ENCODE measurements around the gene POLR3K. TPM values are rescaled to one million over a fixed set of nuclear protein-coding genes. Genes with fewer than 3 reads are reported as not detected.

POLR3K gene
- total RNA-seq, 1 experiment from 2014 or later = 40.1 TPM

DNA sequence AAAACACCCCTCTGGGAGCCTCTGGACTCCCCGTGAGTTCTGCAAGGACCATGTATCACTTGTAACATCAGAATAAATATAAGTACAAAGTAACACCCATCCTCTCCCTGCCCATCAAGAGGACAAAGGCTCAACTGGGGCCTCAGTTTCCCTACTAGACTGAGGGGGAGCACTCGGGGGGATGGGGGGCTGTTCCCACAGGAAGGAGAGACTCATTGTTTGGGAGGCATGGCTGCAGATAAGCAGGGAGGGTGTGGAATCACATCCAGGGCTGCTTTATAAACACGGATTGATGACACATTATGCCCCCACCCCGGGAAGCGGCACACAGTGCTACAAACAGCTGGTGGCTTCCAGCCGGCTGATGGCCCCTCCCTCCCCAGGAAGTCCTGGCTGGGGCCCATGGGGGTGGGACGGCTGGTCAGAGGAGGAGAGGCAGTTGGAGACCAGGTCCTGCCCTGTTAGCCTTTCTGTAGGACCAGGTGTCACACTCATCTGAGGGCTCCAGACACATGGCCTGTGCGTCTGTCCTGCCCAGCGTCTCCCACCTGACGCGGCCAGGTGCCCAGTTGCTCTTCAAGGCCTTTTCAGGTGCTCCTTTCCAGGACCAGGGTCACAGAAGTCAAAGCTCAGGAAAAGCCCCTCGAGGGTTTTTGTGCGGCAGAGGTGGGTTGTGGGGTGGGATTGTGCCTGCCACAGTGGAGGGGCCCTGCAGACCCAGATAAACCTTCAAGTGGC, 23.3 kb upstream of the POLR3K start:
- TF ChIP-seq SOX15 (CRISPR knock-in tag; IDR thresholded peaks at IDR 0.05) (no peak), SMAD4 (CRISPR knock-in tag; IDR thresholded peaks at IDR 0.05) (no peak), ATF1 (CRISPR knock-in tag; IDR thresholded peaks at IDR 0.05) (no peak), ESRRA (CRISPR knock-in tag; IDR thresholded peaks at IDR 0.05; ENCODE audit: borderline replicate concordance) (no peak), JAZF1 (CRISPR knock-in tag; IDR thresholded peaks at IDR 0.05) (no peak), OVOL2 (CRISPR knock-in tag; IDR thresholded peaks at IDR 0.05; ENCODE audit: borderline replicate concordance) (no peak), NR2C2 (CRISPR knock-in tag; IDR thresholded peaks at IDR 0.05) (no peak)
- TF ChIP-seq, protein P1, sequence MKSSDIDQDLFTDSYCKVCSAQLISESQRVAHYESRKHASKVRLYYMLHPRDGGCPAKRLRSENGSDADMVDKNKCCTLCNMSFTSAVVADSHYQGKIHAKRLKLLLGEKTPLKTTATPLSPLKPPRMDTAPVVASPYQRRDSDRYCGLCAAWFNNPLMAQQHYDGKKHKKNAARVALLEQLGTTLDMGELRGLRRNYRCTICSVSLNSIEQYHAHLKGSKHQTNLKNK (CRISPR knock-in tag; IDR thresholded peaks at IDR 0.05) = no peak
- TF ChIP-seq, protein P2, sequence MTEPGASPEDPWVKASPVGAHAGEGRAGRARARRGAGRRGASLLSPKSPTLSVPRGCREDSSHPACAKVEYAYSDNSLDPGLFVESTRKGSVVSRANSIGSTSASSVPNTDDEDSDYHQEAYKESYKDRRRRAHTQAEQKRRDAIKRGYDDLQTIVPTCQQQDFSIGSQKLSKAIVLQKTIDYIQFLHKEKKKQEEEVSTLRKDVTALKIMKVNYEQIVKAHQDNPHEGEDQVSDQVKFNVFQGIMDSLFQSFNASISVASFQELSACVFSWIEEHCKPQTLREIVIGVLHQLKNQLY (CRISPR knock-in tag; IDR thresholded peaks at IDR 0.05) = no peak
- TF ChIP-seq, protein P3, sequence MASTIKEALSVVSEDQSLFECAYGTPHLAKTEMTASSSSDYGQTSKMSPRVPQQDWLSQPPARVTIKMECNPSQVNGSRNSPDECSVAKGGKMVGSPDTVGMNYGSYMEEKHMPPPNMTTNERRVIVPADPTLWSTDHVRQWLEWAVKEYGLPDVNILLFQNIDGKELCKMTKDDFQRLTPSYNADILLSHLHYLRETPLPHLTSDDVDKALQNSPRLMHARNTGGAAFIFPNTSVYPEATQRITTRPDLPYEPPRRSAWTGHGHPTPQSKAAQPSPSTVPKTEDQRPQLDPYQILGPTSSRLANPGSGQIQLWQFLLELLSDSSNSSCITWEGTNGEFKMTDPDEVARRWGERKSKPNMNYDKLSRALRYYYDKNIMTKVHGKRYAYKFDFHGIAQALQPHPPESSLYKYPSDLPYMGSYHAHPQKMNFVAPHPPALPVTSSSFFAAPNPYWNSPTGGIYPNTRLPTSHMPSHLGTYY (CRISPR knock-in tag; IDR thresholded peaks at IDR 0.05) = no peak
- TF ChIP-seq, protein P4, sequence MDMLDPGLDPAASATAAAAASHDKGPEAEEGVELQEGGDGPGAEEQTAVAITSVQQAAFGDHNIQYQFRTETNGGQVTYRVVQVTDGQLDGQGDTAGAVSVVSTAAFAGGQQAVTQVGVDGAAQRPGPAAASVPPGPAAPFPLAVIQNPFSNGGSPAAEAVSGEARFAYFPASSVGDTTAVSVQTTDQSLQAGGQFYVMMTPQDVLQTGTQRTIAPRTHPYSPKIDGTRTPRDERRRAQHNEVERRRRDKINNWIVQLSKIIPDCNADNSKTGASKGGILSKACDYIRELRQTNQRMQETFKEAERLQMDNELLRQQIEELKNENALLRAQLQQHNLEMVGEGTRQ (CRISPR knock-in tag; IDR thresholded peaks at IDR 0.05) = no peak
- TF ChIP-seq, protein P5, sequence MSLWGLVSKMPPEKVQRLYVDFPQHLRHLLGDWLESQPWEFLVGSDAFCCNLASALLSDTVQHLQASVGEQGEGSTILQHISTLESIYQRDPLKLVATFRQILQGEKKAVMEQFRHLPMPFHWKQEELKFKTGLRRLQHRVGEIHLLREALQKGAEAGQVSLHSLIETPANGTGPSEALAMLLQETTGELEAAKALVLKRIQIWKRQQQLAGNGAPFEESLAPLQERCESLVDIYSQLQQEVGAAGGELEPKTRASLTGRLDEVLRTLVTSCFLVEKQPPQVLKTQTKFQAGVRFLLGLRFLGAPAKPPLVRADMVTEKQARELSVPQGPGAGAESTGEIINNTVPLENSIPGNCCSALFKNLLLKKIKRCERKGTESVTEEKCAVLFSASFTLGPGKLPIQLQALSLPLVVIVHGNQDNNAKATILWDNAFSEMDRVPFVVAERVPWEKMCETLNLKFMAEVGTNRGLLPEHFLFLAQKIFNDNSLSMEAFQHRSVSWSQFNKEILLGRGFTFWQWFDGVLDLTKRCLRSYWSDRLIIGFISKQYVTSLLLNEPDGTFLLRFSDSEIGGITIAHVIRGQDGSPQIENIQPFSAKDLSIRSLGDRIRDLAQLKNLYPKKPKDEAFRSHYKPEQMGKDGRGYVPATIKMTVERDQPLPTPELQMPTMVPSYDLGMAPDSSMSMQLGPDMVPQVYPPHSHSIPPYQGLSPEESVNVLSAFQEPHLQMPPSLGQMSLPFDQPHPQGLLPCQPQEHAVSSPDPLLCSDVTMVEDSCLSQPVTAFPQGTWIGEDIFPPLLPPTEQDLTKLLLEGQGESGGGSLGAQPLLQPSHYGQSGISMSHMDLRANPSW (CRISPR knock-in tag; conservative IDR thresholded peaks at IDR 0.05; ENCODE audit: low read depth) = no peak
- no peak for DNase-seq (ENCODE audit: low spot score)
- H3K27me3 Mint-ChIP-seq (ENCODE audit: low read depth) = no peaks in the 10 kb centered on the region; the same call in 1 of the 2 replicates
- H3K36me3 Mint-ChIP-seq = 0 out of 2 replicates have a peak, but pooled peaks cover 3% of the 10 kb centered on the region
- ATAC-seq = no peak
- no peak overlapping the region for H3K27ac Mint-ChIP-seq
- no peaks in the 10 kb centered on the region for H3K9me3 Mint-ChIP-seq
- H3K4me1 Mint-ChIP-seq = peaks cover 53% of the 10 kb centered on the region
- POLR2A ChIA-PET = interaction anchor here (1.1 kb wide), 1 partner anchor 24 kb away, joined by 4 read pairs; the partner anchor contains the start of gene POLR3K
- CTCF ChIA-PET = interaction anchor here (1.0 to 16.9 kb wide), 9 partner anchors 9 to 276 kb away, joined by 3 to 493 read pairs (median 7); partner anchors contain the start of genes POLR3K and SNRNP25
- H3K4me3 Mint-ChIP-seq = peak overlapping the region; percentile 60

DNA sequence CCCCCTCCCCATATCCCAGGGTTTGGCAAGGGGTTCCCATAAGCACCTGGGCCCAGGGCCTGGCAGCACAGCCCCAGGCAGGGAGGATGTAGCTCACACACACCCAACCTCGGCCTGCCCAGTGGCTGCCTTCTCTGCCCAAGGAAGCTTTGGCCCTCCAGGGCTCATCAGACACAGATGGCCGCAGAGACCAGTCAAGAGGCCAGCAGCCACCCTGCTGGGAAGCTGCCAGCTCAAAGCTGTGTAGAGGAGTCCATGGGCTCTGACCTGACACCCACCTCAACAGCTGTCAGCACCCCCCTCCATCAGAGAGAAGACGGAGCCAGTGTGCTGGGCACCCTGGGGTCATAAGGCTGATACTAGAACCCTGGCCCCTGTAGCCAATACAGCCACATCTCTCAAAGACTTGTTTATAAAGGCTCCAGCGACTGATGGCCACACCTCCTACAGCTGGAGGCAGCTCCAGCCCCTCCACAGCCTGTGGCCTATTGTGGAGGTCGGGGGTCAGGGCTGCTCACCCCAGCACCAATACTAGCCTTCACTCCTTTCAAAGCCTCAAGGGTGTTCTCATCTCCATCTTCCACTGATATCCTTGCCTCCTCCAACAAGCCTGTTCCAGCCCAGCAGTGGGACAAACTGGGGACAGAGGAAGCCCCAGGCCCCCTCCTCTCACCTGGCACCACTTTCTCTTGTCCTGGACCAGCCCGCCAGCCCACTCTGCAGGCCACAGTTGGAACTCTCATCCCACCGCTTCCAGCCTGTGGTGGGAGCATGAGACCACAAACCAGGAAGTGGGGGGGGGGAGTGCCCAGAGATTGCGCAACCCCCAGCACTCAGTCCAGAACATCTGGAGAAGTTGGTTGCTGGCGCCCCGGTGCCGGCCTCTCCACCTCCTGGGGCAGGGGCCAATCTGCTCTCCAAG, 22.4 kb upstream of the POLR3K start:
- ChIA-PET POLR2A (interaction anchor here (0.9 to 1.1 kb wide), 2 partner anchors 21 to 22 kb away, joined by 4 to 5 read pairs; partner anchors contain the start of genes POLR3K and SNRNP25), CTCF (interaction anchor here (0.9 to 16.9 kb wide), 7 partner anchors 8 to 30 kb away, joined by 3 to 493 read pairs (median 5); partner anchors contain the start of genes POLR3K and SNRNP25)
- ATAC-seq = peak; percentile 3
- Mint-ChIP-seq H3K9me3 (no peaks in the 10 kb centered on the region), H3K4me3 (no peak overlapping the region), H3K4me1 (peaks cover 57% of the 10 kb centered on the region), H3K27me3 (ENCODE audit: low read depth) (no peaks in the 10 kb centered on the region; the same call in 1 of the 2 replicates), H3K36me3 (0 out of 2 replicates have a peak, but pooled peaks cover 3% of the 10 kb centered on the region), H3K27ac (peak overlapping the region; percentile 40; the same call in 1 of the 2 replicates)
- peak; percentile 61 for DNase-seq (ENCODE audit: low spot score)
- TF ChIP-seq GABPB1 (CRISPR knock-in tag; IDR thresholded peaks at IDR 0.05) = no peak
- TF ChIP-seq MYBL2 (CRISPR knock-in tag; IDR thresholded peaks at IDR 0.05) = no peak
- no peak for TF ChIP-seq ZNF671 (CRISPR knock-in tag; IDR thresholded peaks at IDR 0.05)
- TF ChIP-seq, protein P6, sequence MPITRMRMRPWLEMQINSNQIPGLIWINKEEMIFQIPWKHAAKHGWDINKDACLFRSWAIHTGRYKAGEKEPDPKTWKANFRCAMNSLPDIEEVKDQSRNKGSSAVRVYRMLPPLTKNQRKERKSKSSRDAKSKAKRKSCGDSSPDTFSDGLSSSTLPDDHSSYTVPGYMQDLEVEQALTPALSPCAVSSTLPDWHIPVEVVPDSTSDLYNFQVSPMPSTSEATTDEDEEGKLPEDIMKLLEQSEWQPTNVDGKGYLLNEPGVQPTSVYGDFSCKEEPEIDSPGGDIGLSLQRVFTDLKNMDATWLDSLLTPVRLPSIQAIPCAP (CRISPR knock-in tag; IDR thresholded peaks at IDR 0.05) = no peak
- TF ChIP-seq, protein P7, sequence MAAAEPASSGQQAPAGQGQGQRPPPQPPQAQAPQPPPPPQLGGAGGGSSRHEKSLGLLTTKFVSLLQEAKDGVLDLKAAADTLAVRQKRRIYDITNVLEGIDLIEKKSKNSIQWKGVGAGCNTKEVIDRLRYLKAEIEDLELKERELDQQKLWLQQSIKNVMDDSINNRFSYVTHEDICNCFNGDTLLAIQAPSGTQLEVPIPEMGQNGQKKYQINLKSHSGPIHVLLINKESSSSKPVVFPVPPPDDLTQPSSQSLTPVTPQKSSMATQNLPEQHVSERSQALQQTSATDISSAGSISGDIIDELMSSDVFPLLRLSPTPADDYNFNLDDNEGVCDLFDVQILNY (CRISPR knock-in tag; IDR thresholded peaks at IDR 0.05) = no peak
- TF ChIP-seq, protein P8, sequence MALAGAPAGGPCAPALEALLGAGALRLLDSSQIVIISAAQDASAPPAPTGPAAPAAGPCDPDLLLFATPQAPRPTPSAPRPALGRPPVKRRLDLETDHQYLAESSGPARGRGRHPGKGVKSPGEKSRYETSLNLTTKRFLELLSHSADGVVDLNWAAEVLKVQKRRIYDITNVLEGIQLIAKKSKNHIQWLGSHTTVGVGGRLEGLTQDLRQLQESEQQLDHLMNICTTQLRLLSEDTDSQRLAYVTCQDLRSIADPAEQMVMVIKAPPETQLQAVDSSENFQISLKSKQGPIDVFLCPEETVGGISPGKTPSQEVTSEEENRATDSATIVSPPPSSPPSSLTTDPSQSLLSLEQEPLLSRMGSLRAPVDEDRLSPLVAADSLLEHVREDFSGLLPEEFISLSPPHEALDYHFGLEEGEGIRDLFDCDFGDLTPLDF (CRISPR knock-in tag; IDR thresholded peaks at IDR 0.05) = no peak
- no peak for TF ChIP-seq PRRX2 (CRISPR knock-in tag; IDR thresholded peaks at IDR 0.05)
- TF ChIP-seq, protein P9, sequence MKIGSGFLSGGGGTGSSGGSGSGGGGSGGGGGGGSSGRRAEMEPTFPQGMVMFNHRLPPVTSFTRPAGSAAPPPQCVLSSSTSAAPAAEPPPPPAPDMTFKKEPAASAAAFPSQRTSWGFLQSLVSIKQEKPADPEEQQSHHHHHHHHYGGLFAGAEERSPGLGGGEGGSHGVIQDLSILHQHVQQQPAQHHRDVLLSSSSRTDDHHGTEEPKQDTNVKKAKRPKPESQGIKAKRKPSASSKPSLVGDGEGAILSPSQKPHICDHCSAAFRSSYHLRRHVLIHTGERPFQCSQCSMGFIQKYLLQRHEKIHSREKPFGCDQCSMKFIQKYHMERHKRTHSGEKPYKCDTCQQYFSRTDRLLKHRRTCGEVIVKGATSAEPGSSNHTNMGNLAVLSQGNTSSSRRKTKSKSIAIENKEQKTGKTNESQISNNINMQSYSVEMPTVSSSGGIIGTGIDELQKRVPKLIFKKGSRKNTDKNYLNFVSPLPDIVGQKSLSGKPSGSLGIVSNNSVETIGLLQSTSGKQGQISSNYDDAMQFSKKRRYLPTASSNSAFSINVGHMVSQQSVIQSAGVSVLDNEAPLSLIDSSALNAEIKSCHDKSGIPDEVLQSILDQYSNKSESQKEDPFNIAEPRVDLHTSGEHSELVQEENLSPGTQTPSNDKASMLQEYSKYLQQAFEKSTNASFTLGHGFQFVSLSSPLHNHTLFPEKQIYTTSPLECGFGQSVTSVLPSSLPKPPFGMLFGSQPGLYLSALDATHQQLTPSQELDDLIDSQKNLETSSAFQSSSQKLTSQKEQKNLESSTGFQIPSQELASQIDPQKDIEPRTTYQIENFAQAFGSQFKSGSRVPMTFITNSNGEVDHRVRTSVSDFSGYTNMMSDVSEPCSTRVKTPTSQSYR (CRISPR knock-in tag; IDR thresholded peaks at IDR 0.05) = no peak
